HS-27A (cell line): ENCODE results near the gene FAM180A.

Experiments used
- DNase-seq: peaks from one replicate; pipeline ENCODE4 v3.0.0-alpha.2; 2012; ENCODE audit warnings: low read depth, missing footprints

The FAM180A gene

GRCh38 chr7:135683609-135684008 lies 65.0 kb downstream of the FAM180A start:
- no peak for DNase-seq

GRCh38 chr7:135682191-135682590 lies 66.4 kb downstream of the FAM180A start:
- DNase-seq = no peak

GRCh38 chr7:135681762-135682161 lies 66.9 kb downstream of the FAM180A start:
- DNase-seq = no peak
